Colonic mucosa (tissue), 4 donors: Measurements from ENCODE around the gene TESK2. TPM values are rescaled to one million over a fixed set of nuclear protein-coding genes. Genes with fewer than 3 reads are reported as not detected.
"Not testable (repeated sequence)": the region's sequence is repeated elsewhere in the genome, so short reads cannot be mapped to it uniquely, and the experiment has no call there.

ENCODE experiments used
- DNase-seq: peaks from one replicate; pipeline ENCODE4 v3.0.0-alpha.2; 2020
- H3K27ac ChIP-seq: fragments of 200-600 bp; one replicate; pipeline ENCODE4 v1.8.0; 2021
- H3K27me3 ChIP-seq: fragments of 200-600 bp; one replicate; pipeline ENCODE4 v1.8.0; 2021
- H3K36me3 ChIP-seq: fragments of 200-600 bp; one replicate; pipeline ENCODE4 v1.8.0; 2021
- H3K4me1 ChIP-seq: fragments of 200-600 bp; one replicate; pipeline ENCODE4 v1.8.0; 2021; ENCODE audit warnings: mild to moderate bottlenecking
- H3K4me3 ChIP-seq: fragments of 200-600 bp; one replicate; pipeline ENCODE4 v1.8.0; 2021
- H3K9ac ChIP-seq, 2 donors: one replicate each; pipeline ENCODE4 v1.7.0; 2013; ENCODE audit warnings: control low read depth in 2 of 2, low read depth in 2 of 2, low read length in 2 of 2
- H3K9me3 ChIP-seq: fragments of 200-600 bp; one replicate; pipeline ENCODE4 v1.8.0; 2021
- CTCF ChIP-seq: fragments of 200-600 bp; IDR thresholded peaks from one replicate; pipeline ENCODE4 v1.8.0; 2022; ENCODE audit warnings: antibody characterized with exemption, mild to moderate bottlenecking
- intact Hi-C: fragments of 100-400 bp; cut with DNase I; formaldehyde crosslinking; loops from one replicate; pipeline ENCODE4 v1.14.1; 2022
- total RNA-seq, 2 donors: library from RNA; stranded (reverse); fragmentation: NEBNext Ultra II Directional in 1 of 2; extraction: Animal tissue kit (Norgen Biotek cat#: 25700) in 1 of 2; gene quantifications; one replicate each; pipeline ENCODE4 v1.2.1, GENCODE V29; 2021
- donor health status: healthy.
- donor health status: DM: no; HTN: no; CAD: no.
- donor health status: DM: no; HTN: no; CAD: no.

The TESK2 gene
- total RNA-seq, 2 donors from 2014 or later: 11.3 to 15.3 TPM

- no peak for DNase-seq
Observed at GRCh38 chr1:45385302-45385701, 105.7 kb downstream of the TESK2 start.

GRCh38 chr1:45384213-45384612 lies 106.8 kb downstream of the TESK2 start:
- H3K9me3 ChIP-seq, H3K36me3 ChIP-seq, H3K9ac ChIP-seq, DNase-seq, H3K4me3 ChIP-seq, H3K27me3 ChIP-seq, H3K4me1 ChIP-seq, intact Hi-C loops, H3K27ac ChIP-seq: not testable (repeated sequence)

More at GRCh38 chr1:45385302-45385701, 105.7 kb downstream of the TESK2 start:
- Histone ChIP-seq H3K9ac (no peak overlapping the region), H3K9me3 (no peaks in the 10 kb centered on the region), H3K36me3 (no peaks in the 10 kb centered on the region), H3K4me1 (no peaks in the 10 kb centered on the region), H3K27ac (no peak overlapping the region), H3K4me3 (no peak overlapping the region), H3K27me3 (no peaks in the 10 kb centered on the region)
- intact Hi-C loops: no loop called here
- no peak for TF ChIP-seq CTCF

GRCh38 chr1:45383191-45383590 lies 107.8 kb downstream of the TESK2 start:
- Histone ChIP-seq H3K36me3 (no peaks in the 10 kb centered on the region), H3K9me3 (no peaks in the 10 kb centered on the region), H3K4me3 (no peak overlapping the region), H3K27me3 (no peaks in the 10 kb centered on the region), H3K4me1 (no peaks in the 10 kb centered on the region), H3K9ac (no peak overlapping the region), H3K27ac (no peak overlapping the region)
- intact Hi-C loops: no loop called here
- TF ChIP-seq CTCF: no peak
- no peak for DNase-seq

- no peaks in the 10 kb centered on the region for H3K9me3 ChIP-seq
- no peak for TF ChIP-seq CTCF
- H3K27me3 ChIP-seq: no peaks in the 10 kb centered on the region
- no peak for DNase-seq
- no peak overlapping the region for H3K9ac ChIP-seq
- H3K4me3 ChIP-seq: no peak overlapping the region
- intact Hi-C loops: no loop called here
- H3K36me3 ChIP-seq: no peaks in the 10 kb centered on the region
- H3K4me1 ChIP-seq: no peaks in the 10 kb centered on the region
- no peak overlapping the region for H3K27ac ChIP-seq
Observed at GRCh38 chr1:45381243-45381642, 109.7 kb downstream of the TESK2 start.

- no peaks in the 10 kb centered on the region for H3K36me3 ChIP-seq
- H3K4me3 ChIP-seq: no peak overlapping the region
- intact Hi-C loops: no loop called here
Observed at GRCh38 chr1:45380730-45381129, 110.2 kb downstream of the TESK2 start.

GRCh38 chr1:45380125-45380524 lies 110.8 kb downstream of the TESK2 start:
- Histone ChIP-seq H3K4me1 (no peaks in the 10 kb centered on the region), H3K27me3 (no peaks in the 10 kb centered on the region), H3K9ac (no peak overlapping the region), H3K27ac (no peak overlapping the region), H3K4me3 (no peak overlapping the region), H3K9me3 (no peaks in the 10 kb centered on the region), H3K36me3 (no peaks in the 10 kb centered on the region)
- no peak for DNase-seq
- TF ChIP-seq CTCF: no peak
- intact Hi-C loops: no loop called here

More at GRCh38 chr1:45380730-45381129, 110.2 kb downstream of the TESK2 start:
- no peak for TF ChIP-seq CTCF
- Histone ChIP-seq H3K9ac (no peak overlapping the region), H3K4me1 (no peaks in the 10 kb centered on the region), H3K27ac (no peak overlapping the region), H3K9me3 (no peaks in the 10 kb centered on the region), H3K27me3 (no peaks in the 10 kb centered on the region)
- DNase-seq: no peak
